GM10266 (cell line): ENCODE results near the gene XPNPEP1.

Experiments used
- DNase-seq: peaks from one replicate; pipeline ENCODE4 v3.0.0; 2012; ENCODE audit errors: extremely low spot score
- TF ChIP-seq, protein P1 (sequence below): IDR thresholded peaks from 2 replicates; pipeline ENCODE4 v1.5.1; 2012; ENCODE audit warnings: mild to moderate bottlenecking, low read depth; ENCODE audit not compliant: control insufficient read depth, insufficient read depth; ENCODE audit errors: missing control alignments

XPNPEP1 gene

DNA sequence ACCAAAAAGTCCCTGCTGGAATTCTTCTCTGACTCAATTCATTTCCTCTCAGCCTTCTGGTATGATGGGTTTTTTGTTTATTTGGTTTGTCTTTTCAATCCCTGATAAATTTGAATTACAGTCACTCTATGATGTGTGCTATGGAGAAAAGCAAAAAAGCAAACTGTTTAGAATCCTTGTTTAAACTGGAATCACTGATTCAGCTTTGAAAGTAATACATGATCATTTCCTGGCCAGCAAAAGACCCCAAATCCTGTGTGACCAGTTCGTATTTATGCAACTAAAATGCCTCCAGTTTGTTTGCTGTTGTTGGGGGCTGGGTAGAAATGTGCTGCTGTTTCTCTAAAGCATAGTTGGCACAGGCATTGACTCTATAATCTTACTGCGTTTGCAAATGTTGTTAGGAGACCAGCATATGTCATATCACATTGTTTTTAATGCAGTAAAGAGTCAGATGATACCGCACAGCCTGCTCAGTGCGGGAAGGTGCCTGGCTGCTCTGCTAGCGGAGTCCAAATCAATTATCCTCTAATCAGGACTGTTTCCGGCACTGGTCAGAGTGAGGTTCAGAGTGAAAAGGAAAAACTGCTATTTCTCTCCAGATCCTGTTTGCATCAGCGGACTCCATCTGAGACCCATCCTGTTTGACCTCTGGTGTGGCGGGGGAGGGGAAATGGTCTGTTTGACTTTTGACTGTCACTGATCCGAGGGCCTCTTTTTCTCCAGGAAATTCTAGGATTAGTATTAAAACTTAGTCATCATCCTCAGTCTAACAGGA lies 43.8 kb upstream of the XPNPEP1 start:
- TF ChIP-seq, protein P1, sequence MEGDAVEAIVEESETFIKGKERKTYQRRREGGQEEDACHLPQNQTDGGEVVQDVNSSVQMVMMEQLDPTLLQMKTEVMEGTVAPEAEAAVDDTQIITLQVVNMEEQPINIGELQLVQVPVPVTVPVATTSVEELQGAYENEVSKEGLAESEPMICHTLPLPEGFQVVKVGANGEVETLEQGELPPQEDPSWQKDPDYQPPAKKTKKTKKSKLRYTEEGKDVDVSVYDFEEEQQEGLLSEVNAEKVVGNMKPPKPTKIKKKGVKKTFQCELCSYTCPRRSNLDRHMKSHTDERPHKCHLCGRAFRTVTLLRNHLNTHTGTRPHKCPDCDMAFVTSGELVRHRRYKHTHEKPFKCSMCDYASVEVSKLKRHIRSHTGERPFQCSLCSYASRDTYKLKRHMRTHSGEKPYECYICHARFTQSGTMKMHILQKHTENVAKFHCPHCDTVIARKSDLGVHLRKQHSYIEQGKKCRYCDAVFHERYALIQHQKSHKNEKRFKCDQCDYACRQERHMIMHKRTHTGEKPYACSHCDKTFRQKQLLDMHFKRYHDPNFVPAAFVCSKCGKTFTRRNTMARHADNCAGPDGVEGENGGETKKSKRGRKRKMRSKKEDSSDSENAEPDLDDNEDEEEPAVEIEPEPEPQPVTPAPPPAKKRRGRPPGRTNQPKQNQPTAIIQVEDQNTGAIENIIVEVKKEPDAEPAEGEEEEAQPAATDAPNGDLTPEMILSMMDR: no peak
- DNase-seq: no peak

DNA sequence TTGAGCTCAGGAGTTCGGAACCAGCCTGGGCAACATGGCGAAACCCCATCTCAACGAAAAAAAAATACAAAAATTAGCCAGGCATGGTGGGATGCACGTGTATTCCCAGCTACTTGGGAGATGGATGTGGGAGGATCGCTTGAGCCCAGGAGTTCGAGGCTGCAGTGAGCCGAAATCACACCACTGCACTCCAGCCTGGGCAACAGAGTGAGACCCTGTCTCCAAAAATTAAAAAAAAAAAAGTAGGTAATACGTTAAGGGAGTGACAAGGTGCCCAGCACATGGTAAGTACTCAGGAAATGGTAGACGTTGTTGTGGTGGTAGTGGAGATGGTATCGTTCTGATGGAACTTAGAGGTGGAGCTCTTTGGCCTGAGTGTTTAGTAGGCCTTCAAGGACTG lies 41.0 kb upstream of the XPNPEP1 start:
- TF ChIP-seq, protein P1: no peak
- no peak for DNase-seq

DNA sequence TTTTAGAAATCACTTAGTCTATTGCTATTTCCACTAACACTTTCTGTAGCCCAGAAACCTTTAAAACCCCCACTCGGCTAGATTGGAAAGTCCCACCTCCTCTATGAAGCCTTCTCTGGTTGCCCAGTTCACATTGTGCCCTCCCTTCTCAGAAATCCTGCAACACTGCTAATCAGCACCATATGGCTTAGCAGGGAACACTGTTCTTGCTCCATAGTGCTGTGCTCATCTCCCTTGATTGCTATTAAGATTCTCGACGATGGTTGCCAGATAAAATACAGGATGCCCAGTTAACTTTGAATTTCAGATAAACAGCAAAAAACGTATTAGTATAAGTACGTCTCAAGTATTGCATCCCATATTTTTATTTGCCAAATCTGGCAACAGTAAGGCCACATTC lies 40.1 kb upstream of the XPNPEP1 start:
- TF ChIP-seq, protein P1: no peak
- no peak for DNase-seq

DNA sequence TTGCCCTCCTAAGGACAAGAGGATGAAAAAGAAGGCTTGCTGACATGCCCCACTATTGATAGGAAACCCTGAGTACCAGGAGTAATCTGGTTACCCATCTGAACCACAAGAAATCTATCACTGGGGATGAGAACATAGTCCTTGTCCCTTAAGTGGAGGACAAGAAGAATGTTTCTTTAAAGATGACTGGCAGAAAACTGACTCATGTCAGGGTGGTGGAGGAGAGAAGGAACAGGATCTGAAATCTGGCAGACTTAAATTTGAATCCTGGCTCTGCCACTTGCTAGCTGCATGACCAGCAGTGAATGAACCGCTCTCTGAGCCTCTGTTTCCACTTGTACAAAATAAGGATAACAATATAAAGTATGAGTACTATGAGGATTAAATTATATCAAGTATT lies 38.9 kb upstream of the XPNPEP1 start:
- TF ChIP-seq, protein P1: no peak
- no peak for DNase-seq

DNA sequence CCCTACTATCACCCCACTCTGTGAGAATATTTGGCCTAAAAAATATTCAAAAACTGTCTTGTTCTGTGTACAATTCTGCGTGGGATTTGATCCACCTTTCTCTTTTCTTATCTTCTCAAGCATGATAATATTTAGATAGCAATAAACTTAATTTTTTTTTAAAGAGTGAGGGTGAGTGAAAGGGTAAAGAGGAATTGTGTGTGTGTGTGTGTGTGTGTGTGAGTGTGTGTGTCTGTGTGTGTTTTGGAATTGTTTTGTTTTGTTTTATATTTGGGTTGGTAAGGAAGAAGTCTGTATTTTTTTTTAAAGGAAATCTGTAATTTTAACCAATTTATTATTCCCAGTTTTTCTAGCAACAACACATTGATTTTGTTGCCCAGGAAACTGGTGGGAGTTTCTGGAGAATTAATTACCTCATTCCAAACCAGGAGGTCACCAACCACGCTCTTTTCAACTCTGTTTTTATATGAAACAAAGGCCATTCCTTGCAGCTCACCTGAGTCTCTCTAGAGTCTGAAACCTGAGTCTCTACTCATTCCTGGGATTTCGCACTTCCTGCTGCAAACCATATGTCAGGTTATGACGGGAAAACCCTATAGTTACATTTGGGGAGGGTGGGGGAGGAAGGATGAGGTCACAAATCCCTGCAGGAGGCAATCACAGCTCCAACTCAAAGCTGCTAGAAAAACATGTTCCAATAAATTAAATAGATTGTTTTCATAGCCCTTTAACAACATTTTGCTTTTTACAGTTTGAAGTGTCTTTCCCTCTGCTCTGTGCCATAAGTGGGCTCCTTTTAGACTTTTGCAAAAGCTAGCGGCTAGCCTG lies 38.1 kb upstream of the XPNPEP1 start:
- no peak for DNase-seq
- TF ChIP-seq, protein P1: no peak

DNA sequence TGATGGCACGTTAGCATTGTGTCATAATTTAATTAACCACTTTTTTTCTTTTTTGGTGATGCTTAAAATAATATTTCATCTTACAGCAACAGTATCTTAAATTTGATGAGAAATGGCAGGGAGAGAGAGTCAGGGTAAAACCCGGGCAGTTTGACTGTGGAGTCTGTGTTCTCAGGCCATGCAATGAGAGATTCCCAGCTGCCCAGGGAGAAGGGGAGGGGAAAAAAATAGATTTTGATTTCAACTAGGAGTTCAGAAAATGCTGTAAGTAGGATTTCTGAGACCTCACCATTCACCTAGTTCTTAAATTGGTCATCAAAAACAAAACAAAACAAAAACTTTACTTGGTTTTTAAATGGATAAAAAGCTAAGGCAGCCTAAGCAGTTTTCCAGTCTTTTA lies 37.4 kb upstream of the XPNPEP1 start:
- no peak for DNase-seq

More for the DNA sequence above, 37.4 kb upstream of the XPNPEP1 start:
- TF ChIP-seq, protein P1: no peak
